ENCODE results near the gene MEIS1.

The MEIS1 gene

GRCh38 chr2:66432801-66433694, 1.9 kb upstream of the MEIS1 start:
- peak; percentile 97 for DNase-seq

GRCh38 chr2:66433695-66433944, 1.3 kb upstream of the MEIS1 start:
- no peak for DNase-seq

- peak; percentile 76 for DNase-seq
Observed at GRCh38 chr2:66433945-66434678, 813 bp upstream of the MEIS1 start.

- no peak for DNase-seq
Observed at GRCh38 chr2:66435549-66435875, 587 bp downstream of the MEIS1 start.

GRCh38 chr2:66435963-66436362, 1.0 kb downstream of the MEIS1 start:
- no peak for DNase-seq

- DNase-seq: no peak
Observed at GRCh38 chr2:66436581-66437001, 1.7 kb downstream of the MEIS1 start.

- DNase-seq: no peak
Observed at GRCh38 chr2:66437109-66437690, 2.3 kb downstream of the MEIS1 start.

- no peak for DNase-seq
Observed at GRCh38 chr2:66437691-66438497, 3.0 kb downstream of the MEIS1 start.

GRCh38 chr2:66438498-66438833, 3.5 kb downstream of the MEIS1 start:
- no peak for DNase-seq

GRCh38 chr2:66438891-66439811, 4.2 kb downstream of the MEIS1 start:
- DNase-seq: no peak

GRCh38 chr2:66439812-66440542, 5.1 kb downstream of the MEIS1 start:
- DNase-seq: no peak

GRCh38 chr2:66440708-66441497, 6.0 kb downstream of the MEIS1 start:
- DNase-seq: no peak

GRCh38 chr2:66441581-66442320, 6.8 kb downstream of the MEIS1 start:
- no peak for DNase-seq

GRCh38 chr2:66442516-66443185, 7.7 kb downstream of the MEIS1 start:
- no peak for DNase-seq

- DNase-seq: no peak
Observed at GRCh38 chr2:66443186-66443978, 8.5 kb downstream of the MEIS1 start.

GRCh38 chr2:66443979-66444861, 9.3 kb downstream of the MEIS1 start:
- DNase-seq: no peak

Data from NCI-H146 (cell line).